Measurements from ENCODE around the gene GPC5.
"Not testable (repeated sequence)": the region's sequence is repeated elsewhere in the genome, so short reads cannot be mapped to it uniquely, and the experiment has no call there.

Gene GPC5

DNA sequence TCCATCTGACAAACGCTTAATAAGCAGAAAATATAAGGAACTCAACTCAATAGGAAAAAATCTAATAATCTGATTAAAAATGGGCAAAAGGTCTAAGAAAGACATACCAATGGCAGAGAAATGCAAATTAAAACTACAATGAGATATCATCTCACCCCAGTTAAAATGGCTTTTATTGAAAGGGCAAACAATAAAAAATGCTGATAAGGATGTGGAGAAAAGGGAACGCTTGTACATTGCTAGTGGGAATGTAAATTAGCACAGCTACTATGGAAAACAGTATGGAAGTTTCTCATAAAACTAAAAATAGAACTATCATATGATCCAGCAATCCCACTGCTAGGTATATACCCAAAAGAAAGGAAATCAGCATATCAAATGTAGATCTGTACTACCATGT is 1319.4 kb downstream of the GPC5 start:
- DNase-seq: no peak

DNA sequence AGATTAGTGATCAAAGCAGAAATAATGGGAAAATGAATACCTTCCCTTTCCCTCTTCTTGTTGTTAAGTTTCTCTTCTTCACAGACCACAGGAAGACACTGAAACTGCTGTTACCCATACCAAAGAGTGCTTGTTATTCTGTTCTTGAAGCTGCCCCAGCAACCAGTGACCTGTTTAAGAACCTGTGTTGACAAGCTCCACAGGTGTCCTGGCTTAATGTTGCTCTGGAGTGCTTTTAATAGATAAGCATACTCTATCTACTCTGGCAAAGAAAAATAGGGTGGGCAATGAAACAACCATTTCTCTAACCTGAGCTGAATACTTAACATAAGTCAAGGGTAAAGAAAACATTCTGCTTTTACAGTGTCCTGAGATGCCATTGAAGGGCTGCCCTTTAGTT is 1321.4 kb downstream of the GPC5 start:
- no peak for DNase-seq

GRCh38 chr13:92721620-92722019 is 1323.2 kb downstream of the GPC5 start:
- no peak for DNase-seq

DNA sequence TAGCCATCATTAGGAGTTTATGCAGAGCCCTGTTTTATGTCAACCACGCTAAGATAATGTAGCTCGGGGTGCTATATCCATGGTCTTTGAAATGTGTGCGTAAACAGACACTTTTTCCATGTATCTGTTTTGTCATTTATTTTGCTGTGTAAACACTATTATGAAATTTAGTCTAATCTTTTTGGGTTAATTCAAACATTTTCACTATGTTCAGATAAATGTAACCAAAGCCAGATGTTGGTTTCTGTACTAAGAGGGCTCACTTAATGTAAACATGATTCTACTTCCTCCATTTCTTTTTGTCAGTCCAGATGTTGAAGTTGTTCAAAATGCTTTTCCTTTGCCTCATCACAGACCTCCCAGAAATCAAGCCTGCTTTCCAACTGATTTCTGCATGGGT is 1328.7 kb downstream of the GPC5 start:
- DNase-seq: no peak

DNA sequence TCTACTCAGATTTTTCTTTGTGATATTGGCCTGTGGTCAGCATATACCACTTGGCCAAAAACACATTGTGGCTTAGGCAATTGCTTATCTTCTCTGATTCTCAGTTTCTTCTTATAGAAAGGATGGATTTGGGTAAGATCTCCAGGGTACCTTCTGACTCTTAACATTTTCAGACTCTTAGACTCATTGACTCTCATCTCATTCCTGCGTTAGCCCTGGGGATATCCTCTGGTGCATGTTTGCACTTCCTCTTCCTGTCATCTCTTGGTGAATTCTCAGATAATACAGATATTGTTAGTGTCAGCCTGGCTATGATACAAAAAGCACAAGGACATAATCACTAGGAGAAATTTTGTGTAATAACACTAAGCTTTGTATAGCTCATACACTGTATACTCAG is 1335.6 kb downstream of the GPC5 start:
- DNase-seq: no peak

DNA sequence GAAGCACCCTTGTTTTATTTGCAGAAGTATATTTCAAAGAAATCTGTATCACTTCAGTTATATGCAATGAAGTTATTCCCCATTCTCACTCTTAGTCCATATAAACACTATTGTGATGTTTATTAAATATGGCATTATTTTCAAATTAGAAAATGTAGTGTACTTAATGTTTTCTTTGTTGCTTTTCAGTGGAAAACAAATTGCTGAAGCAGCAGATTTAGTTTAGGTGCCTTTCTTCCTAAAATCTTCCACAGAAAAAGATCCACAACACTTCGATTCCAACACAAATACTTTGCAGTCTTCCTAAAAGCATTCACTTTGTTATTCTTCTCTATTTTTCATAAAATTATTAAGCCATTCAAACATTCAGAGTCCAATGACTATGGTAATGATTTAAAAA is 1336.1 kb downstream of the GPC5 start:
- DNase-seq: no peak

- no peak for DNase-seq
These were observed 1337.5 kb downstream of the GPC5 start for GRCh38 chr13:92735909-92736308.

DNA sequence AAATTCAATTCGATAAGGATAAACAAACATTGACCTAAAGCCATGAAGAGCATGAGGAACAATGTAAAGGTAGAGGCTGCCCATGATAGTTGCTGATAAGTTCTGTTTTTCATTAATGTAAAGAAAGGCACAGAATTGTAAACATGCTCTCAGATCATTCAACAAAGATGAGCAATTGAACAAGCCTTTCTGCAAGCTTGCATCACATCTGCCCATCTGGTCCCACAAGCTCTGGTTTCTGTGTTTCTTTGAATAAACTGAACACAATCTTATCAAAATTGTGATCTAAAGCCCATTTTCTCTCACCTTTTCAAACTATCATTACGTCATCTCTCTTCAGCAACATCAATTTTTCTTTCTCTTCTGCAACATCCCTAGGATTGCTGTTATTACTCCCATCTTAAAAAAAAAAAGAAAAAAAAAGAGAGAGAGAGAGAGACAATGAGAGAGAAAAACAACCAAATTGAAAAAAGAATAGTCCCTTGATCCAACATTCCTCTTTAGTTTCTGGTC is 1340.9 kb downstream of the GPC5 start:
- no peak for DNase-seq

GRCh38 chr13:92743992-92744391 is 1345.6 kb downstream of the GPC5 start:
- no peak for DNase-seq

GRCh38 chr13:92745258-92745657 is 1346.8 kb downstream of the GPC5 start:
- DNase-seq: no peak

DNA sequence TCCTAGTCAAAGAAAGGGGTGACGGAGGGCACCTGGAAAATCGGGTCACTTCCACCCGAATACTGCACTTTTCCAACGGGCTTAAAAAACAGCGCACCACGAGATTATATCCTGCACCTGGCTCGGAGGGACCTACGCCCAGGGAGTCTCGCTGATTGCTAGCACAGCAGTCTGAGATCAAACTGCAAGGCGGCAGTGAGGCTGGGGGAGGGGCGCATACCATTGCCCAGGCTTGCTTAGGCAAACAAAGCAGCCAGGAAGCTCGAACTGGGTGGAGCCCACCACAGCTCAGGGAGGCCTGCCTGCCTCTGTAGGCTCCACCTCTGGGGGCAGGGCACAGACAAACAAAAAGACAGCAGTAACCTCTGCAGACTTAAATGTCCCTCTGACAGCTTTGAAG is 1354.3 kb downstream of the GPC5 start:
- not testable (repeated sequence) for DNase-seq

DNA sequence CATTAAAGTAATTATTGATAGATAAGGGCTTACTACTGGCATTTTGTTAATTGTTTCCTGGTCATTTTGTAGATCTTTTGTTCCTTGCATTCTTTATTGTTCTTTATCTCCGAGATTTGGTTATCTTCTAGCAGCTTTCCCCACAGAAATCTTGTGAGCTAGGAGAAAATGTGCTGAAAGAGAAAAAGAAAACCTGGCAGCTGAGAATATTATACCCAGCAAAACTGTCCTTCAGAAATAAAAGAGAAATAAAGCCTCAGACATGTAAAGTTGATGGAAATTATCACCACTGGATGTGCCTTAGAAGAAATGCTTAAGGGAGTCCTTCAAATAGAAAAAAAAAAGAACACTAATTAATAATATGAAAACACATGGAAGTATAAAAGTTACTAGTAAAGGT is 1363.3 kb downstream of the GPC5 start:
- DNase-seq: no peak

DNA sequence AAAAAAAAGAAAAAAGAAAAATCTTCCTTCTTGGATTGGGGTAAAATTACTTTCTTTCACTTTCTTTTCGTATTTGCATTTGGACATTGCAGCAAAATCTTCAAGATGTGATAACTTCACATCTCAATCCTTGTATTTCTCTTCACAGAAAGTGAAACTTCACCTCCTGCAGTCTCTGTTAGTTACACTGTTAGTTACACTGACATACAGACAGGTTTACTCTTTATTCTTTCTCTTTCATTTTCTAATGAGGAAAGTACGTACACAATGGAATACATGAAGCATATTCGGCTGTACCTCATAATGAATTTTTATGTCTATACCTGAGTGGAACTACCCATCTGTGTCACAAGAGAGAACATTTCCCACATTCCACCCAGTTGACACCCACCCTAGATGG is 1369.0 kb downstream of the GPC5 start:
- DNase-seq: no peak

GRCh38 chr13:92768602-92769001 is 1370.2 kb downstream of the GPC5 start:
- DNase-seq: no peak

DNA sequence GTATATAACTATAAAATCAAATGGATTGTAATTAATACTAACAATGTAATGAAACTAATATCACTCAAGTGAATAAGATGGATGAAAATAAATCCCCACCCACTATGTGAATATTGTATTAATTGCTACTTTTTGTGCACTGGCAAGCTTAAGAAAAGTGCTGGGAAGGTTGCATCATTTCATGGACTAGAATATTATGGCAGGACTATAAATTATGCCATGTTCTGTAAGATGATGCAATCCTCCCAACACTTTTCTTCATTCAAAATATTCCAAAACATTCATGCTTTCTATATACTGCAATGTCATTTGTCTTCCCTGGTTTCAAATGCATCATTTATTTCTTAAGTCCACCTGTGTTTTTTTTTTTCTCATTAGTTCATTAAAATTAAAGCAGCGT is 1370.6 kb downstream of the GPC5 start:
- no peak for DNase-seq

DNA sequence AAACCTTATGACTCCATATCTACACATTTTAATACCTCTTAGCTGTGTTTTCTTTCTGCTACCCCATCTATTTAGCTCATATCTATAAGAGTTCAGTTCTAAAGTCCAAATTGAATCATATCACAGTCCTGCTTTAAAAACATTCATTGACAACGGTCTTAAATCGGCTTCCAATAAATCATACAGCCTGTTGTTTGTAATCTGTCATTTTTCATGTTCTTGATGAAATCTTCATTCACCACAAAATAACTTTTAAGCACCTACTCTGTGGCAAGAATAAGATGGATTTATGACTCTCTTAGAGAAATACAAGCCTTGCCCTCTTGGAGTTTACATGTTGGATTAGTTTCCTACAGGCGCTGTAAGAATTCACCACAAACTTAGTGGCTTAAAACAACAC is 1377.2 kb downstream of the GPC5 start:
- DNase-seq: no peak

DNA sequence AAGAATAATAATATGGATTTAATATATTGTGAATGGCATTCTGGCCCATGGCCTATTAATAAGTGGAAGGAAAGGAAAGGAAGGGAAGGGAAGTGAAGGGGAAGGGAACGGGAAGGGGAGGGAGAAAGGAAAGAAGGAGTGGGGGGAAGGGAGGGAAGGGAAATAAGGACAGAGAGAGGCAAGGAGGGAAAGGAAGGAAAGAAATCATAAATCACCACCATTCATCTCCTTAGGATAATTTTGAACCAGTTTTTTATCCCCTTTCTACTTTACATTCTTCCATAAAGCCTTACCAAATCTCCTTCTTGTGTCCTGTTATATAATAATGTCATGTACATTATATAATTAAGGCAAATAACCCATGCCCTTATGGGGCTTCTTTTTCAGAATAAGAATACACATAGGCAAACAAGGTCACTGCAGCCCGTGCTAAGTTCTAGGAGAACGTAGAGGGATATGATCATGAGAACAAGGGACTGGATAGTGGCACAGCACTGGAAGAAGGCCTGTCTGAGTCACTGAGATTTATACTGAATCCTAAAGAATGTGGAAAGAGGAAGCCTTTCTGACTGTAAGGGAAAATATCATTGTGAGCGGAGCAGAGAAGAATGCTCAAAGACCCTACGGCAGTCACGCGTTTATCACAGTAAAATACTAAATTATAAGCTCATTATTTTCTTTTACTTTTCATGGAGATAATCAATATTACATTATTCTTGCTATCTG is 1383.7 kb downstream of the GPC5 start:
- no peak for DNase-seq

- no peak for DNase-seq
These were observed 1404.4 kb downstream of the GPC5 start for GRCh38 chr13:92802776-92803175.

DNA sequence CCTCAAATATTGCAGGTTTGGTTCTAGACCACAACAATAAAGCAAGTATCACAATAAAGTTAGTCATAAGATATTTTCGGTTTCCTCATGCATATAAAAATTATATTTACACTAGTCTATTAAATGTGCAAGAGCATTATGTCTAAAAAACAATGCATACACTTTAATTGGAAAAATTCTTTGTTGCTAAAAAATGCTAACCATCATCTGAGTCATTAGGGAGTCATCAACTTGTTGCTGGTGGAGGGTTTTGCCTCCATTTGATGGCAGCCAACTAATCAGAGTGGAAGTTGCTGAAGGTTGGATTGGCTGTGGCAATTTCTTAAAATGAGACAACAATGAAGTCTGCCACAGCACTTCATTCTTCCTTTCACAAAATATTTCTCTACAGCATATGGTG is 1405.9 kb downstream of the GPC5 start:
- DNase-seq: no peak

DNA sequence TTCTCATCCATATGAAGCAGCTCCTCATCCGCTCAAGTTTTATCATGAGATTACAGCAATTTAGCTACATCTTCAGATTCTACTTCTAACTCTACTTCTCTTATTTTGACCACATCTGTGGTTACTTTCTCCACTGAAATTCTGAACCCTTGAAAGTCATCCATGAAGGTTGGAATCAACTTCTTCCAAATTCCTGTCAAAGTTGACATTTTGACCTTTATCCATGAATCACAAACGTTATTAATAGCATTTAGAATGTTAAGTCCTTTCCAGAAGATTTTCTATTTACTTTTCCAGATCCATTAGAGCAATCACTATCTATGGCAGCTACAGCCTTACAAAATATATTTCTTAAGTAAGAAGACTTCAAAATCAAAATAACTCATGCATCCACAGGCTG is 1406.5 kb downstream of the GPC5 start:
- no peak for DNase-seq

DNA sequence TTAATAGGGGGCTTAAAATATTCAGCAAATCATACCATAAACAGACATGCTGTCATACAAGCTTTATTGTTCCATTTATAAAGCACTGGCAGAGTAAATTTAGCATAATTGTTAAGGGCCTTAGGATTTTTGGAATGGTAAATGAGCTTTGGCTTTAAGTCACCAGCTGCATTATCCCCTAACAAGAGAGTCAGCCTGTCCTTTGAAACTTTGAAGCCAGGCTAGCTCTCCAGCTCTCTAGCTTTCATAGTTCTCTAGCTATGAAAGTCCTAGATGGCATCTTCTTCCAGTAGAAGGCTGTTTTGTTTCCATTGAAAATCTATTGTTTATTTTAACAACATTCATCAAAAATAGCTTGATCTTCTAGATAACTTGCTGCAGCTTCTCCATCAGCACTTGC is 1407.3 kb downstream of the GPC5 start:
- DNase-seq: no peak

DNA sequence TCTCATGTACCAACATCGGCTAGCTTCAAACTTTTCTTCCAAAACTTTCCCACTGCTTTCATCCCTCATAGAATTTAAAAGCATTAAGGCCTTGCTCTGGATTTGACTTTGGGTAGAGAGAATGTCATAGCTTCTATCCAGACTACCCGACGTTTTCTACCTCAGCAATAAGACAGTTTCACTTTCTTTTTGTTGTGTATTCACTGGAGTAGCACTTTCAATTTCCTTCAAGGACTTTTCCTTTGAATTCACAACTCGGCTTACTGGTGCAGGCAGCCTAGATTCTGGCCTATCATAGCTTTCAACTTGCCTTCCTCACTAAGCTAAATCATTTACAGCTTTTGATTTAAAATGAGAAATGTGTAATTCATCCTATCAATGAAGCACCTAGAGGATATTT is 1407.8 kb downstream of the GPC5 start:
- DNase-seq: no peak

GRCh38 chr13:92807353-92807752 is 1408.9 kb downstream of the GPC5 start:
- DNase-seq: no peak

- no peak for DNase-seq
These were observed 1409.5 kb downstream of the GPC5 start for GRCh38 chr13:92807966-92808365.

DNA sequence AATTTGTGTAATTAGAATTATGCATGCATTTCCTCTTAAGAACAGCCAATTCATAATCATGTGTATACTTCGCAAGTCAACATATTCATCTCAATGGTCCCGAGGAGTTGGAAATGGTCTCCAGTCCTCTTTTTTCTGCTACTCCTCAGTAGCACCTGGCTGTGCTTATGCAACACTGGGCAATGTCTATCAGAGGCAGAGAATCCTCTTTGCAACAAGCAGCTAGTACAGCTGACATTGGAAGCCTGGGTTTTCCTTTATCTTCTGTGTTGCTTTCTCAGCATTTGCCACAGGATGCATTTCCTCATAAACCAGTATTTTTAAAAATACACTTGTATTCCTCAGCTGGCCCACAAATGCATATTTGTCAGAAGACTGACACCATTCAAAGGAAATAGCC is 1422.9 kb downstream of the GPC5 start:
- no peak for DNase-seq
